ENCODE measurements around the gene AFAP1. TPM values are rescaled to one million over a fixed set of nuclear protein-coding genes. Genes with fewer than 3 reads are reported as not detected.

The AFAP1 gene
- total RNA-seq, 4 donors from 2014 or later, result 8.2 to 55.0 (median 28.9) TPM

DNA sequence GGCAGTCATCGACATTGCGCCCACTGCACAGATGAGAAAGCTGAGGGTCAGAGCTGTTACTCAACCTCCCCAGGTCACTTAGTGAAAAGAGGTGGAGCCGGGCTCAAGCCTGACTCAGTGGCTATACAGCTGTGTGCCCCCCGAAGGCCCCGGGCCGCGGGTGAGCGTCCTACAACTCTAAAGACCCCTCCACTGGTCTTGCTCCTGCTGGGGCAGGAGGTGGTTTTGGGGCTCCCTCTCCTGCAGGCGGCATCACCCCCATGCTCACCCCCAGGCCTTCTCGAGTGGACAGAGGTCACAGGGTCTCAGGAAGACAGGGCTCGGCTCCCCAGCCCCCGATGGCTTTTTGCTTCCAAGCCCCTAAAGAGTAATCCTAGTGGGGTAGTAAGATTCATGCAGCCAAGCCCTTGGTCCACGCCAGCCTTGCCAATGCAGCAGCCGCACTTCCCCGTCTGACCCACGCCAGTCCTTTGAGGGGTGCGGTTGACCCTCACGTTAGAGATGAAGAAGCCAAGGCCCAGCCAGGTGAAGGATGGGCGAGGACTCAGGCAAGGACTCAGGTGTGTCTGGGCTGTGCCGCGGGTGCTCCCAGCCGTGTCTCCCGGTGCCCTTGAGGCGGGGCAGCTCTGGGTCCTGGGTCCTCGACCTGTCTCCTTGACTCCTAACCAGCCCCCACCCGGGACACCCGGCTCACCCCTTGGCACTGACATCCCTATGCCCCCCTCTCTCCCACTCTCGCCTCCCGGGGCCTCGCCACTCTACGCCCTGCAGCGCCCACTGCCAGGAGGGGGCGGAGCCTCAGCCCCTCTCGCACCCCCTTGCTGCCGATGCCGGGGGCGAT lies 200.4 kb downstream of the AFAP1 start:
- Histone ChIP-seq H3K27me3 (no peaks in the 10 kb centered on the region), H3K36me3 (no peaks in the 10 kb centered on the region), H3K4me1 (no peaks in the 10 kb centered on the region), H3K4me3 (no peak overlapping the region), H3K27ac (no peak overlapping the region), H3K9me3 (no peaks in the 10 kb centered on the region)
- intact Hi-C loops (cut with DNase I; ENCODE audit: low total_unique reads), result no loop called here
- TF ChIP-seq CTCF (IDR thresholded peaks at IDR 0.05) (no peak), POLR2A (IDR thresholded peaks at IDR 0.05) (no peak)
- DNase-seq, result no peak

DNA sequence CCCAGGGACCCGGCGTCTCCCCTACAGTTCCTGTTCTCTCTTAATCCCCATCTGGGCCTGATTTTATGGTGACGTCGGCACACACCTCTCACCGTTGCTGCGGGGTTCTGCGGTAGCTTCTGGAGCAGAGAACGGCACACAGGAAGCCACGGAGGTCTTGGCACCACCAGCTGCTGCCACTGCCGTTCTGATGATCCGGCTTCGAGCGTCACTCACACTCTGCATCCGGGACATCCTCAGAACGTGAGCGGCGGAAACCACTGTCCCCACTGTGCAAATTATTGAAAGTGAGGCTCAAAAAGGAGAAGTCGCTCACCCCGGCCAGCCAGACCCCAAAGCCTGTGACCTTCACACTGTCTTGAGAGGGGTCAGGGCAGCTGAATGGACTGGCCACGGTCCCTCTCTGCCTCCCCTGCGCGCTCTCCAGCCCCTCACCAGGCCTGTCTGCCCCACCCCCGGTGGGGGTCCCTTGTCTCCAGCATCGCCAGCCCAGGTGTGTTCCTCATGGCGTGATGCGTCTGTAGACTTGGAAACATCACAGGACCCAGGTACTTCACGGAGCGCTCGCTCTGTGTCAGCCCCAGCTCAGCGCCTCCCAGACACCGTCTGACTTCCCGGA lies 201.1 kb downstream of the AFAP1 start:
- H3K27ac ChIP-seq, result no peak overlapping the region
- TF ChIP-seq POLR2A (IDR thresholded peaks at IDR 0.05) (no peak), CTCF (IDR thresholded peaks at IDR 0.05) (no peak)
- no peaks in the 10 kb centered on the region for H3K4me1 ChIP-seq
- H3K27me3 ChIP-seq, result no peaks in the 10 kb centered on the region
- no peaks in the 10 kb centered on the region for H3K36me3 ChIP-seq
- no peak for DNase-seq
- intact Hi-C loops (cut with DNase I; ENCODE audit: low total_unique reads), result no loop called here
- H3K9me3 ChIP-seq, result no peaks in the 10 kb centered on the region
- no peak overlapping the region for H3K4me3 ChIP-seq

DNA sequence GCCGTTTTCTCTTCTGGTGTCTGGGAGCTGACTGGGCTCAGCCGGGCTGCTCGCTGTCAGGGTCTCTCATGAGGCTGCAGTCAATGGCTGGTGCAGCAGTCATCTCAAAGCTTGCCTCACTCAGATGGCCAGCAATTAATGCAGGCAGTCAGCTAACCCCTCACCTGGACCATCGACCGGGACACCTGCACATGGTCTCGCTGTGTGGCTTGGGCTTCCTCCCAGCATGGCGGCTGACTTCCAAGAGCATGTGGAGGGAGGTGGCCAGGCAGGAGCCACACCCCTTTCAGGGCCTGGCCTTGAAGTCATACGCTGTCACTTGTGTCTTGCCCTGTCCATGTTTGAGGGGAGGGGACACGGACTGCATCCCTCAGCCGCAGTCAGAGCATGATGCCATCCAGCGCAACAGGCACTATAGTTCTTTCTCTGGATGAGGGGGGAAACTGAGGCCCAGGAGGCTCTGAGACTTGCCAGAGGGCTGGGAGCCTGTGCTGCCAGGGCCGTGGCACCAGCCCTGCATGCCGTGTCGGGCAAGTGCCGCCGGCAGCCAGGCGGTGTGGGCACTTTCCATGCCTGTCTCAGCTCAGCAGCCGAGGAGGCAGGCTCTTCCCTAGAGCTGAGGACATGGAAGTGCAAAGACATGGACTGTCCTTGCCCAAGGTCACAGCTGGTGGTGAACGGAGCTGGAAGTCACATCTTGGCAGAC lies 201.8 kb downstream of the AFAP1 start:
- intact Hi-C loops (cut with DNase I; ENCODE audit: low total_unique reads), result no loop called here
- no peak overlapping the region for H3K27ac ChIP-seq
- no peak overlapping the region for H3K4me3 ChIP-seq
- H3K9me3 ChIP-seq, result no peaks in the 10 kb centered on the region
- H3K4me1 ChIP-seq, result no peaks in the 10 kb centered on the region
- H3K27me3 ChIP-seq, result no peaks in the 10 kb centered on the region
- TF ChIP-seq POLR2A (IDR thresholded peaks at IDR 0.05) (no peak), CTCF (IDR thresholded peaks at IDR 0.05) (no peak)
- no peak for DNase-seq
- H3K36me3 ChIP-seq, result no peaks in the 10 kb centered on the region

- no peak overlapping the region for H3K4me3 ChIP-seq
- DNase-seq, result no peak
- H3K9me3 ChIP-seq, result no peaks in the 10 kb centered on the region
- no peaks in the 10 kb centered on the region for H3K27me3 ChIP-seq
- H3K36me3 ChIP-seq, result no peaks in the 10 kb centered on the region
- intact Hi-C loops (cut with DNase I; ENCODE audit: low total_unique reads), result no loop called here
- H3K4me1 ChIP-seq, result no peaks in the 10 kb centered on the region
- no peak for TF ChIP-seq POLR2A (IDR thresholded peaks at IDR 0.05)
- H3K27ac ChIP-seq, result no peak overlapping the region
These were observed 202.4 kb downstream of the AFAP1 start for GRCh38 chr4:7737268-7737645.

GRCh38 chr4:7736436-7737267 lies 203.0 kb downstream of the AFAP1 start:
- H3K4me3 ChIP-seq, result no peak overlapping the region
- TF ChIP-seq CTCF (IDR thresholded peaks at IDR 0.05) (no peak), POLR2A (IDR thresholded peaks at IDR 0.05) (no peak)
- no peak overlapping the region for H3K27ac ChIP-seq
- no peaks in the 10 kb centered on the region for H3K4me1 ChIP-seq
- H3K9me3 ChIP-seq, result no peaks in the 10 kb centered on the region
- intact Hi-C loops (cut with DNase I; ENCODE audit: low total_unique reads), result no loop called here
- H3K27me3 ChIP-seq, result no peaks in the 10 kb centered on the region
- no peaks in the 10 kb centered on the region for H3K36me3 ChIP-seq
- no peak for DNase-seq

Measured in uterus (tissue), 4 donors.